ENCODE measurements around the gene TCP11X2. TPM values are rescaled to one million over a fixed set of nuclear protein-coding genes. Genes with fewer than 3 reads are reported as not detected.
A peak's percentile ranks its signal among the peaks of the same experiment; 100 is the strongest.

The TCP11X2 gene
- total and polyA plus RNA-seq, 2 of the 8 experiments (the other 6 are each of a cell fraction or from before 2014, with no cell fraction given) = 0.08 to 0.32 TPM

GRCh38 chrX:102514536-102514935, 42.9 kb upstream of the TCP11X2 start:
- H2BK15ac ChIP-seq (ENCODE audit: low read length) = no peak overlapping the region
- no peak overlapping the region for H3K4me3 ChIP-seq (ENCODE audit: extremely low read depth in 1 of 4, insufficient read depth in 2 of 4, low read depth in 3 of 4, low read length in 4 of 4)
- H3K36me3 ChIP-seq (ENCODE audit: control insufficient read depth in 2 of 4, insufficient read depth in 4 of 4, low read length in 3 of 4) = peaks cover 0 to 12% (median 0%) of the 10 kb centered on the region in 4 experiments; a peak in 3 of 8 replicates
- H2BK5ac ChIP-seq (ENCODE audit: low read depth, low read length) = no peak overlapping the region
- POLR2A ChIA-PET (ENCODE audit: partially characterized antibody) = no interaction called here
- H3K14ac ChIP-seq (ENCODE audit: insufficient read length) = no peak overlapping the region
- FAIRE-seq = peak; percentile 28
- H3K4me2 ChIP-seq (ENCODE audit: insufficient read depth in 1 of 2, low read depth in 2 of 2, low read length in 2 of 2) = no peak overlapping the region
- TF ChIP-seq SAP30 (IDR thresholded peaks at IDR 0.05; ENCODE audit: insufficient read depth, insufficient replicate concordance, low read length) (no peak), POLR2A (IDR thresholded peaks at IDR 0.05; ENCODE audit: control extremely low read depth in 1 of 2, low read depth in 2 of 2, low read length in 2 of 2) (no peak), RNF2 (IDR thresholded peaks at IDR 0.05; ENCODE audit: borderline replicate concordance, low read depth, low read length, missing control alignments, poor library complexity, severe bottlenecking) (no peak), SUZ12 (IDR thresholded peaks at IDR 0.05; ENCODE audit: low read length) (no peak), TAF1 (IDR thresholded peaks at IDR 0.05; ENCODE audit: low read depth, low read length) (no peak), CTCF (IDR thresholded peaks at IDR 0.05; ENCODE audit: control extremely low read depth in 1 of 3, insufficient read depth in 1 of 3, low read depth in 1 of 3, low read length in 3 of 3) (no peak), CREB1 (IDR thresholded peaks at IDR 0.05) (no peak), ZNF274 (IDR thresholded peaks at IDR 0.05; ENCODE audit: borderline replicate concordance, extremely low read depth, low read length) (no peak), SP1 (IDR thresholded peaks at IDR 0.05; ENCODE audit: low read depth, low read length) (no peak), BCL11A (IDR thresholded peaks at IDR 0.05; ENCODE audit: low read depth in 2 of 2, low read length in 2 of 2) (no peak), RAD21 (IDR thresholded peaks at IDR 0.05 in 1 of 2, conservative IDR thresholded peaks at IDR 0.05 in 1 of 2; ENCODE audit: low read depth in 2 of 2, low read length in 2 of 2) (no peak), SIRT6 (IDR thresholded peaks at IDR 0.05; ENCODE audit: low read length) (no peak)
- no peak overlapping the region for H3K9ac ChIP-seq (replicated peaks in 1 of 4; ENCODE audit: extremely low read depth in 1 of 4, low read depth in 3 of 4, low read length in 3 of 4)
- no peak overlapping the region for H2BK120ac ChIP-seq (replicated peaks; ENCODE audit: low read depth, low read length)
- H3K79me1 ChIP-seq (ENCODE audit: low read depth, low read length) = no peaks in the 10 kb centered on the region
- no peak overlapping the region for H2AK5ac ChIP-seq (ENCODE audit: low read depth, low read length)
- H2BK12ac ChIP-seq (ENCODE audit: low read depth, low read length) = no peak overlapping the region
- H4K8ac ChIP-seq (ENCODE audit: extremely low read depth, insufficient read depth, low read length) = no peak overlapping the region
- no peaks in the 10 kb centered on the region for H4K20me1 ChIP-seq (replicated peaks in 1 of 2; ENCODE audit: control insufficient read depth in 1 of 2, insufficient read depth in 2 of 2, low read length in 2 of 2)
- CTCF ChIA-PET (ENCODE audit: partially characterized antibody) = no interaction called here
- DNase-seq (ENCODE audit: low read depth in 1 of 2, low spot score in 2 of 2) = no peak
- H4K91ac ChIP-seq (replicated peaks; ENCODE audit: insufficient read length, low read length) = no peak overlapping the region
- H3K56ac ChIP-seq (replicated peaks; ENCODE audit: insufficient read length, low read depth, low read length) = no peak overlapping the region
- H3K18ac ChIP-seq (ENCODE audit: extremely low read depth, low read length) = no peak overlapping the region
- no peaks in the 10 kb centered on the region; the same call in 1 of the 2 replicates for H3K23me2 ChIP-seq (ENCODE audit: low read depth, low read length)
- no peak overlapping the region for H3K23ac ChIP-seq (ENCODE audit: insufficient read length)
- H3K27me3 ChIP-seq (replicated peaks in 1 of 4; ENCODE audit: control insufficient read depth in 3 of 4, extremely low read depth in 1 of 4, insufficient read depth in 3 of 4, low read length in 3 of 4) = no peaks in the 10 kb centered on the region
- no peak overlapping the region for H3K27ac ChIP-seq (ENCODE audit: low read depth, low read length)
- H2BK20ac ChIP-seq (ENCODE audit: low read length) = no peak overlapping the region
- H3K4ac ChIP-seq (replicated peaks; ENCODE audit: insufficient read length, low read depth, low read length) = no peak overlapping the region
- 75% methylated on average over 1 of the region's 1 CpG; no CpG with 5 or more reads in 1 of the 2 experiments for WGBS, 2 experiments (ENCODE audit: extremely low coverage in 1 of 2, insufficient coverage in 1 of 2, insufficient read length in 1 of 2, insufficient replicate concordance in 2 of 2, low coverage in 1 of 2, low lambda C conversion rate in 2 of 2, missing lambda C conversion rate in 1 of 2)
- H4K5ac ChIP-seq (ENCODE audit: insufficient read length, low read depth, low read length) = no peak overlapping the region
- H3K4me1 ChIP-seq (replicated peaks in 1 of 4; ENCODE audit: control insufficient read depth in 3 of 4, insufficient read depth in 4 of 4, low read length in 3 of 4) = no peaks in the 10 kb centered on the region
- H2AFZ ChIP-seq (ENCODE audit: low read length) = no peak overlapping the region
- H3K9me3 ChIP-seq (ENCODE audit: insufficient read depth in 2 of 2, low read depth in 1 of 2, low read length in 1 of 2) = no peaks in the 10 kb centered on the region
- H3K79me2 ChIP-seq (ENCODE audit: control insufficient read depth in 1 of 2, insufficient read depth in 2 of 2, low read length in 2 of 2) = no peaks in the 10 kb centered on the region; a peak in 1 of 4 replicates
